RKO (cell line): ENCODE data around the gene NUB1.

ENCODE experiments used
- DNase-seq: peaks from one replicate; pipeline ENCODE4 v3.0.0-alpha.2; 2016; ENCODE audit warnings: low spot score

Gene NUB1

DNA sequence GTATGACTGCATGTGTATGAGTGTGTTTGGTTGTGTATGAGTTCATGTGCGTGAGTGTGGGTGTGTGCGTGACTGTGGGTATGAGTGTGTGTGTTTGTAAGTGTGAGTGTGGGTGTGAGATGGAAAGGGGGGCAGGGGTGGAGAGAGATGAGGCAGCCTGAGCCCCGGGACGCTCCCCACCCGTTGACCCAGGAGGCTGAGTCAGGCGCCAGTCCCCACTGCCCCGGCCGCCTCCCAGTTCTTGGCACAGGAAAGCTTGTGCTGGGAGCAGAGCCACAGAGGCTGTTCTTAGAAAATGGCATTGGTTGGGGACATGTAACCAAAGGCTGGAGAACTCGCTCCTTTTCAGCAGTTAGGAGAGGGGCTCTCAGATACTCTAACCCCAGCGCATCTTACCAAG is 27.8 kb upstream of the NUB1 start:
- DNase-seq = peak; percentile 30

- no peak for DNase-seq
These were observed 27.2 kb upstream of the NUB1 start for GRCh38 chr7:151314401-151314800.

DNA sequence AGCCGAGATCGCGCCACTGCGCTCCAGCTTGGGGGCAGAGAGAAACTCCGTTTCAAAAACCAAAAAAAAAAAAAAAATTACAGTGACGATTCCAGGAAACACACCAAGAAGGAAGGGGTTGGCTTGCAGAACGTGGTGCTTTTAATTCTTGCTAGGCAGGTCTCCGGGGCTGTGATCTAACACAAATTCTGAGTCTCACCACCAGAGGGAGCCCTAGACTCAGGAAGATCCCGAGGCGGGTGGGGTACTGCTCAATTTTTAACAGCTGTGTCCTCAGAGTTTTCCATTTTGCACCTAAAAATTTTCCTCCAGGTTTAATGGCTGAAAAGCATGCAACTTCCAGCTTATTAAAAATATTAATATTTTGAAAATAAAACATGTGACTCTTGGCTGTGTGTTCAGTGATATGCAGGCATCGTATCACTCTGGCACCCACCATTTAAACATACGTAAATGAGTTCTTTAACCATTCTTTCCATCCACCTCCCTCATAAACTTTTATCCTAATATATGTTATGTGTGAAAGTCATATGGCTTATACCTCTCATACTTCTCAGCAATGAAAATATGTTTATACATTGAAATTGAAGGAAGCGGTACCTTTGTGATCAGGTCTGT is 26.5 kb upstream of the NUB1 start:
- DNase-seq = peak; percentile 74

GRCh38 chr7:151316896-151317295 is 24.7 kb upstream of the NUB1 start:
- DNase-seq = no peak

DNA sequence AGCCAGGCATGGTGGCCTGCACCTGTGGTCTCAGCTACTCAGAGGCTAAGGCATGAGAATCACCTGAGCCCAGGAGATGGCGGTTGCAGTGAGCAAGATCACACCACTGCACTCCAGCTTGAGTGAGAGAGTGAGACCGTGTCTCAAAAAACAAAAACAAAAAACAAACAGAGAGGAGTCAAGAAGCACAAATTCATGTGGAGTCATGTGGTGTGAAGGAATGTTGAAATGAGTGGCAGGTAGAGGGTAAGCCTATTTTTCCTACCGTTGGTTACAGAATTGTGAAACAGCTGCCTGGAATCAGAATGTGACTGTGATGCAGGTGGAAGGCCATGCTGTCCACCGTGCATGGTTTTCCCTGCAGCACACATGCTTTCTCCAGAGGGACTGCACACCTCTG is 23.7 kb upstream of the NUB1 start:
- DNase-seq = no peak

DNA sequence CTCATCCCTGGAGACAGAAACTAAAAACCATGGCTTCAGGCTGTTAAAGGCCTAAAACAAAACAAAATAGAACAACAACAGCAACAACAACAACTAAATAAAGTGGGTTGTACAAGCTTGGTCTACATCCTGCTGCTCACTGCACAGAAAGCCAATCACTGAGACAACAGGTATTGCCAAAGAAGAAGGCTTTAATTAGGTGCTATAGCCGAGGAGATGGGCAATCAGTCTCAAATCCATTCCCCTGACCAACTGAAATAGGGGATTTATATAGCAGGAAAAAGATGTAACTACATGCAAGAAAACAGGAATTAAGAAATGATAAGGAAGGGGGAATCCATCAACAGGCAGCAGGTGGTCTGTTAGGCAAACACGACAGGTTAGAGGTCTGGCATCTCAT is 22.4 kb upstream of the NUB1 start:
- no peak for DNase-seq

DNA sequence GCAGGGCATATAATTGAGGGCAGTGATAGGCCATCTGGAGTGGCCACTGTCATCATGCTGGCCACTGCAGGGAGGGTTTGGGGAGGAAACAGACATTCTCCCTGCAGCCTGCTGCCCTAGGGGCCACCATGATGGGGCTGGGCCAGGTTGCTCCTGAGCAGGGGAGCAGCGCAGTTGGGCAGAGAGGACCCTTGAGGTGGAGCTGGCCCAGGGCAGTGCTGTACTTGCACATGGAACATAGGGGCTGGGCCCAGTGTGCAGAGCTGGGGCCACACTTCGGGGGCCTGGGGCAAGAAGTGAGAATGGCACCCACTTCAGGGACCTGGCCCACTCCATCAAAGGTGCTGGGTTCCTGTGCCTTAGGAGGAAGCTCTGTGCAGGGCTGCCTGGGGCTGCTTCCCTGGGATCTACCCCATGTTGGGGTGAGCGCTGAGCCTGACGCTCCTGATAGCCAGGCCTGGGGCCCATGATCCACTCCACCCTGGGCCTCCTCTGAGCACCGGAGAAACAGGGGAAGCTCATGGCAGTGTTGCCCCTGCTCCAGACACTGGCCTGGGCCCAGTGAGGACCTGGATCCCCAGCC is 21.3 kb upstream of the NUB1 start:
- DNase-seq = no peak

DNA sequence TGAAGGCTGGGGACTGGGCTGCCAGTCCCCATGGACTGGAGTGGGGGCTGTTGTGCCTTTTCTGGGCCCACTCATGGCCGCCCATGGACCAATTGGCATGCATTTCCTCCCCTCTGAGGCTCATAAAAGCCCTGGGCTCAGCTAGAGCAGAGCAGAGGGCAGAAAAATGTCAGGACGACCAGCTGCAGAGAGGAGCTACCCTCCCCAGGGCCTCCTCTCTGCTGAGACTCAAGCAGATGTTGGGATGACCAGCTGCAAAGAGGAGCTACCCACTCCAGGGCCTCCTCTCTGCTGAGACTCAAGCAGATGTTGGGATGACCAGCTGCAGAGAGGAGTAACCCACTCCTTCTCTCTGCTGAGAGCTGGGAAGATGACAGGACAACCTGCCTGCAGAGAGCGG is 20.3 kb upstream of the NUB1 start:
- no peak for DNase-seq

GRCh38 chr7:151322906-151323305 is 18.7 kb upstream of the NUB1 start:
- no peak for DNase-seq

GRCh38 chr7:151327022-151327421 is 14.6 kb upstream of the NUB1 start:
- DNase-seq = no peak

GRCh38 chr7:151327659-151328058 is 14.0 kb upstream of the NUB1 start:
- no peak for DNase-seq

DNA sequence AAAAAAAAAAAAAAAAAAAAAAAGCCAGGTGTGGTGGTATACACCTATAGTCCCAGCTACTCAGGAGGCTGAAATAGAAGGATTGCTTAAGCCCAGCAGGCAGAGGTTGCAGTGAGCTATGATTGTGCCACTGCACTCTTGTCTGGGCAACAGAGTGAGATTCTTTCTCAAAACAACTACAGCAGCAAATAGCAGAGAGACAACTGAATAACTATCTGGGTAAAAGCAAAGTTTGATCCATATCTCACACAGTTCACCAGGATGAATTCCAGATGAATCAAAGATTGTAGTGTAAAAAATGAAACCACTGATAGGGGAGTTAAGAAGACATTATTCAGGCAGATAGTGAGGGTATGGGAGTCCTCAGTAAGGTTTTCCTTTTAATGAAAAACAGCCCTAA is 11.4 kb upstream of the NUB1 start:
- DNase-seq = no peak

GRCh38 chr7:151330661-151331060 is 11.0 kb upstream of the NUB1 start:
- no peak for DNase-seq

- no peak for DNase-seq
These were observed 7.0 kb upstream of the NUB1 start for GRCh38 chr7:151334628-151335027.

DNA sequence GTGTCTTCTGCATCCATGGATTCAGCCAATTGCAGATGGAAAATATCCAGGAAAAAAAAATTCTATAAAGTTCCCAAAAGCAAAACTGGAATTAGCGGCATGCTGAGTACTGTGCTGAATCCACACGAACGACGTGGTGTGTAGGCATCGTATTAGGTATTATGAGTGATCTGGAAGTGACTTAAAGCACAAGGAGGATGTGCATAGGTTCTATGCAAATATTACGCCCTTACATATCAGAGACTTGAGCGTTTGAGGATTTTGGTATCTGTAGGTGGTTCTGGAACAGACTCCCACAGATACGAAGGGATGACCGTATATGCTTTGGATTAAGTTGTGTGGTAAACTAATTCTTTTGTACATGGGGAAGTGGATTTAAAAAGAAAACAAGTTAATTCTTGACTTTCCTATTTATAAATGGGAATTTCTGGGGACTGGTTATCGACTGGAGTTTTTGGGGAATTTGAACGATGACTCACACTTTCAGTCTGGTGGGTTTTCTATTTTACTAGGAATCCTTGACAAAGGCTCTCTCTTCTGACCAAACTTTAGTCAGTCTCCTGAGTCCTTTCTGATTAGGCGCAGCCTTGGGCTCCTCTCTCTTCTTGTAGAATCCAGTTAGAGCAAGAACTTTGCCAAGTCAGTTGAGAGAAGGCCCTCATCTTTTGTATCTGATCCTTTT is 5.4 kb upstream of the NUB1 start:
- no peak for DNase-seq

- no peak for DNase-seq
These were observed 4.3 kb upstream of the NUB1 start for GRCh38 chr7:151337346-151337745.

DNA sequence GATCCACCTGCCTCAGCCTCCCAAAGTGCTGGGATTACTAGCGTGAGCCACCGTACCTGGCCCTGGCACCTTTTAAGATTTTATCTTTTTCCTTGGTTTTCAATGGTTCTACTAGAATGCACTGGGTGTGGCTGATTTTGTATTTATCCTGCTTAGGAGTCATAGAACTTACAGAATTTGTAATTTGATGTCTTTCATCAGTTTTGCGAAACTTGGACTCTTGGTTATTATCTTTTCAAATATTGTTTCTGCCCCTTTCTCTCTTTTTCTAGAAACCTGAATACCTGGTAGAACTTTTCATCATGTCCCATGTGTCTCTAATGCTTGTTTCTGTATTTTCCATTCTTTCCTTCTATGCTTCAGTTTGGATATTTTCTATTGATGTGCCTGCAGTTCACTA is 2.8 kb upstream of the NUB1 start:
- no peak for DNase-seq

DNA sequence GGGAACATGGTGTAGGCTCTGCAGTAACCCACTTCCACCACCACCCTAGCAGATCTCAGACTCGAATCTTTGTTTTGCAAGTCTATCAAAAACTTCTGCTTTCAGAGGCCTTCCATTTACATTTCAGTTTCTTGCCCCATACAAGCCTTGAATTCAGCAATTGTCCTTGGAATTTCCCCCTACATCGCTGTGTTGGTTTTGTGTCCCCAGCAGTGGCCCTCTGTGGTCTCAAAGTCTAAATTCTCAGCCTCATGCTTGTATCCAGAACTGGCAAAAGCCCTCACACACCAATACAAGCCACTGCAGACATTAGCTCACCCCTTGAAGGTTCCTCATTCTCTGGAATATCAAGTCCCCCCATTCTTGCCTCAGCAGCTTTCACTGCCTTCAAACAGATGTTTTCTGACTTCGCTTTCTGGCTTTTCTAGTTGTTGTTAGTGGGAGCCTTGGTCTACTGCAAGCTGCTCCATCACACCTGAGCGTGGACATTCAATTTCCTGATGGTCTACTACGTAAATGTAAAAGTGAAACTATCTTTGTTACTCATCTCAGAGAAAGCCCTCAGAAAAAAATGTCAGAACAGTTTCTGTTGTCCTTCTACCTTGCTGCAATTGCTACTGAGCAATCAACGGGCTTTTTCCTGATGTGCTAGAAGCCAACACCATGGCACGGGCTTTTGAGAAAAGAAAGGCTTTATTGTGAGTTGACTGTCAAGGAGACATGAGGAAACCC is 1.8 kb upstream of the NUB1 start:
- DNase-seq = no peak

GRCh38 chr7:151340794-151341356 is 737 bp upstream of the NUB1 start:
- DNase-seq = no peak

- no peak for DNase-seq
These were observed 562 bp downstream of the NUB1 start for GRCh38 chr7:151342102-151342646.

GRCh38 chr7:151342811-151343210 is 1.2 kb downstream of the NUB1 start:
- peak; percentile 70 for DNase-seq

GRCh38 chr7:151343516-151343915 is 1.9 kb downstream of the NUB1 start:
- no peak for DNase-seq
